Measurements from ENCODE around the gene RAPGEF4.

The RAPGEF4 gene

GRCh38 chr2:172712251-172712650 is 23.4 kb upstream of the RAPGEF4 start:
- no peaks in the 10 kb centered on the region for H3K4me1 Mint-ChIP-seq (ENCODE audit: low read depth)
- no peak overlapping the region for H3K4me3 Mint-ChIP-seq
- no peaks in the 10 kb centered on the region for H3K36me3 Mint-ChIP-seq (ENCODE audit: low read depth)
- peaks cover 19% of the 10 kb centered on the region for H3K27me3 Mint-ChIP-seq (ENCODE audit: low read depth)
- no peaks in the 10 kb centered on the region for H3K9me3 Mint-ChIP-seq
- no peak overlapping the region for H3K27ac Mint-ChIP-seq

- H3K27me3 Mint-ChIP-seq (ENCODE audit: low read depth) = peaks cover 10% of the 10 kb centered on the region
- no peak overlapping the region for H3K27ac Mint-ChIP-seq
- no peaks in the 10 kb centered on the region for H3K36me3 Mint-ChIP-seq (ENCODE audit: low read depth)
- no peaks in the 10 kb centered on the region for H3K9me3 Mint-ChIP-seq
- H3K4me3 Mint-ChIP-seq = no peak overlapping the region
- H3K4me1 Mint-ChIP-seq (ENCODE audit: low read depth) = no peaks in the 10 kb centered on the region
Measured at GRCh38 chr2:172713365-172713875, 22.2 kb upstream of the RAPGEF4 start.

- no peaks in the 10 kb centered on the region for H3K4me1 Mint-ChIP-seq (ENCODE audit: low read depth)
- no peak overlapping the region for H3K27ac Mint-ChIP-seq
- H3K4me3 Mint-ChIP-seq = no peak overlapping the region
- H3K36me3 Mint-ChIP-seq (ENCODE audit: low read depth) = no peaks in the 10 kb centered on the region
- no peaks in the 10 kb centered on the region for H3K9me3 Mint-ChIP-seq
- peaks cover 9% of the 10 kb centered on the region for H3K27me3 Mint-ChIP-seq (ENCODE audit: low read depth)
Measured at GRCh38 chr2:172722481-172722880, 13.2 kb upstream of the RAPGEF4 start.

- Mint-ChIP-seq H3K27me3 (ENCODE audit: low read depth) (peaks cover 9% of the 10 kb centered on the region), H3K36me3 (ENCODE audit: low read depth) (no peaks in the 10 kb centered on the region), H3K27ac (no peak overlapping the region), H3K4me3 (no peak overlapping the region), H3K4me1 (ENCODE audit: low read depth) (no peaks in the 10 kb centered on the region), H3K9me3 (no peaks in the 10 kb centered on the region)
Measured at GRCh38 chr2:172723286-172723685, 12.4 kb upstream of the RAPGEF4 start.

GRCh38 chr2:172724724-172725123 is 10.9 kb upstream of the RAPGEF4 start:
- H3K9me3 Mint-ChIP-seq = no peaks in the 10 kb centered on the region
- H3K4me3 Mint-ChIP-seq = no peak overlapping the region
- H3K27ac Mint-ChIP-seq = no peak overlapping the region
- peaks cover 9% of the 10 kb centered on the region for H3K27me3 Mint-ChIP-seq (ENCODE audit: low read depth)
- no peaks in the 10 kb centered on the region for H3K4me1 Mint-ChIP-seq (ENCODE audit: low read depth)
- H3K36me3 Mint-ChIP-seq (ENCODE audit: low read depth) = no peaks in the 10 kb centered on the region

GRCh38 chr2:172725284-172725683 is 10.4 kb upstream of the RAPGEF4 start:
- no peaks in the 10 kb centered on the region for H3K4me1 Mint-ChIP-seq (ENCODE audit: low read depth)
- peaks cover 9% of the 10 kb centered on the region for H3K27me3 Mint-ChIP-seq (ENCODE audit: low read depth)
- no peaks in the 10 kb centered on the region for H3K36me3 Mint-ChIP-seq (ENCODE audit: low read depth)
- no peaks in the 10 kb centered on the region for H3K9me3 Mint-ChIP-seq
- no peak overlapping the region for H3K4me3 Mint-ChIP-seq
- H3K27ac Mint-ChIP-seq = no peak overlapping the region

GRCh38 chr2:172725746-172726145 is 9.9 kb upstream of the RAPGEF4 start:
- Mint-ChIP-seq H3K4me1 (ENCODE audit: low read depth) (no peaks in the 10 kb centered on the region), H3K4me3 (no peak overlapping the region), H3K36me3 (ENCODE audit: low read depth) (no peaks in the 10 kb centered on the region), H3K9me3 (no peaks in the 10 kb centered on the region), H3K27ac (no peak overlapping the region), H3K27me3 (ENCODE audit: low read depth) (peaks cover 12% of the 10 kb centered on the region)

GRCh38 chr2:172726172-172726735 is 9.4 kb upstream of the RAPGEF4 start:
- H3K27ac Mint-ChIP-seq = no peak overlapping the region

GRCh38 chr2:172730411-172730810 is 5.2 kb upstream of the RAPGEF4 start:
- Mint-ChIP-seq H3K4me3 (no peak overlapping the region), H3K36me3 (ENCODE audit: low read depth) (no peaks in the 10 kb centered on the region), H3K9me3 (no peaks in the 10 kb centered on the region), H3K4me1 (ENCODE audit: low read depth) (no peaks in the 10 kb centered on the region), H3K27ac (no peak overlapping the region), H3K27me3 (ENCODE audit: low read depth) (peaks cover 39% of the 10 kb centered on the region)

More at GRCh38 chr2:172726172-172726735, 9.4 kb upstream of the RAPGEF4 start:
- Mint-ChIP-seq H3K4me3 (no peak overlapping the region), H3K27me3 (ENCODE audit: low read depth) (peaks cover 17% of the 10 kb centered on the region), H3K36me3 (ENCODE audit: low read depth) (no peaks in the 10 kb centered on the region), H3K9me3 (no peaks in the 10 kb centered on the region), H3K4me1 (ENCODE audit: low read depth) (no peaks in the 10 kb centered on the region)

- no peaks in the 10 kb centered on the region for H3K9me3 Mint-ChIP-seq
- peaks cover 73% of the 10 kb centered on the region for H3K27me3 Mint-ChIP-seq (ENCODE audit: low read depth)
- H3K36me3 Mint-ChIP-seq (ENCODE audit: low read depth) = no peaks in the 10 kb centered on the region
- H3K4me1 Mint-ChIP-seq (ENCODE audit: low read depth) = peaks cover 4% of the 10 kb centered on the region
- no peak overlapping the region for H3K27ac Mint-ChIP-seq
- H3K4me3 Mint-ChIP-seq = no peak overlapping the region
Measured at GRCh38 chr2:172734711-172735581, 699 bp upstream of the RAPGEF4 start.

- no peak overlapping the region for H3K27ac Mint-ChIP-seq
- peaks cover 66% of the 10 kb centered on the region for H3K27me3 Mint-ChIP-seq (ENCODE audit: low read depth)
- no peaks in the 10 kb centered on the region for H3K36me3 Mint-ChIP-seq (ENCODE audit: low read depth)
- peaks cover 4% of the 10 kb centered on the region for H3K4me1 Mint-ChIP-seq (ENCODE audit: low read depth)
- no peaks in the 10 kb centered on the region for H3K9me3 Mint-ChIP-seq
- H3K4me3 Mint-ChIP-seq = no peak overlapping the region
Measured at GRCh38 chr2:172736424-172737174, 954 bp downstream of the RAPGEF4 start.

GRCh38 chr2:172739661-172740266 is 4.1 kb downstream of the RAPGEF4 start:
- H3K4me1 Mint-ChIP-seq (ENCODE audit: low read depth) = peaks cover 4% of the 10 kb centered on the region
- no peak overlapping the region for H3K27ac Mint-ChIP-seq
- peaks cover 57% of the 10 kb centered on the region for H3K27me3 Mint-ChIP-seq (ENCODE audit: low read depth)
- H3K36me3 Mint-ChIP-seq (ENCODE audit: low read depth) = no peaks in the 10 kb centered on the region
- peaks cover 8% of the 10 kb centered on the region for H3K9me3 Mint-ChIP-seq
- no peak overlapping the region for H3K4me3 Mint-ChIP-seq

GRCh38 chr2:172740856-172741255 is 5.2 kb downstream of the RAPGEF4 start:
- peaks cover 4% of the 10 kb centered on the region for H3K4me1 Mint-ChIP-seq (ENCODE audit: low read depth)
- peaks cover 60% of the 10 kb centered on the region for H3K27me3 Mint-ChIP-seq (ENCODE audit: low read depth)
- H3K4me3 Mint-ChIP-seq = no peak overlapping the region
- H3K36me3 Mint-ChIP-seq (ENCODE audit: low read depth) = peaks cover 3% of the 10 kb centered on the region
- peaks cover 14% of the 10 kb centered on the region for H3K9me3 Mint-ChIP-seq
- H3K27ac Mint-ChIP-seq = no peak overlapping the region

GRCh38 chr2:172742931-172743540 is 7.4 kb downstream of the RAPGEF4 start:
- Mint-ChIP-seq H3K9me3 (peaks cover 14% of the 10 kb centered on the region), H3K36me3 (ENCODE audit: low read depth) (peaks cover 3% of the 10 kb centered on the region), H3K27ac (no peak overlapping the region), H3K27me3 (ENCODE audit: low read depth) (peaks cover 39% of the 10 kb centered on the region), H3K4me3 (no peak overlapping the region), H3K4me1 (ENCODE audit: low read depth) (no peaks in the 10 kb centered on the region)

All from T-helper 1 cell treated with Interleukin-12 subunit alpha and Interleukin-12 subunit beta and Interleukin-4 antibody, amounts not matched to agents 30 μg/mL and 1 μg/mL, for 36 hours (primary cell).